ENCODE results near the gene CCDC142.

GRCh38 chr2:74515271-74515980 lies 32.6 kb upstream of the CCDC142 start:
- TF ChIP-seq, protein P1, sequence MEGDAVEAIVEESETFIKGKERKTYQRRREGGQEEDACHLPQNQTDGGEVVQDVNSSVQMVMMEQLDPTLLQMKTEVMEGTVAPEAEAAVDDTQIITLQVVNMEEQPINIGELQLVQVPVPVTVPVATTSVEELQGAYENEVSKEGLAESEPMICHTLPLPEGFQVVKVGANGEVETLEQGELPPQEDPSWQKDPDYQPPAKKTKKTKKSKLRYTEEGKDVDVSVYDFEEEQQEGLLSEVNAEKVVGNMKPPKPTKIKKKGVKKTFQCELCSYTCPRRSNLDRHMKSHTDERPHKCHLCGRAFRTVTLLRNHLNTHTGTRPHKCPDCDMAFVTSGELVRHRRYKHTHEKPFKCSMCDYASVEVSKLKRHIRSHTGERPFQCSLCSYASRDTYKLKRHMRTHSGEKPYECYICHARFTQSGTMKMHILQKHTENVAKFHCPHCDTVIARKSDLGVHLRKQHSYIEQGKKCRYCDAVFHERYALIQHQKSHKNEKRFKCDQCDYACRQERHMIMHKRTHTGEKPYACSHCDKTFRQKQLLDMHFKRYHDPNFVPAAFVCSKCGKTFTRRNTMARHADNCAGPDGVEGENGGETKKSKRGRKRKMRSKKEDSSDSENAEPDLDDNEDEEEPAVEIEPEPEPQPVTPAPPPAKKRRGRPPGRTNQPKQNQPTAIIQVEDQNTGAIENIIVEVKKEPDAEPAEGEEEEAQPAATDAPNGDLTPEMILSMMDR (IDR thresholded peaks at IDR 0.05): no peak
- no peak for TF ChIP-seq POLR2A (IDR thresholded peaks at IDR 0.05)

Measured in uterus (tissue), 2 donors.